GM21737 (cell line): Measurements from ENCODE around the gene GAMT.

Experiments
- ATAC-seq: cut with Tn5 transposase; IDR thresholded peaks from one replicate; pipeline ENCODE4 v1.9.1; 2021; ENCODE audit warnings: mild to moderate bottlenecking, moderate library complexity; ENCODE audit not compliant: unreplicated experiment

GAMT gene

GRCh38 chr19:1349211-1349610, 52.1 kb downstream of the GAMT start:
- no peak for ATAC-seq
